OCI-LY1 (cell line): Measurements from ENCODE around the gene MLXIPL.

ENCODE experiments used
- H2AFZ ChIP-seq: fragments of 200-600 bp; sonication (generic), shearing (Covaris generic); 2 replicates; pipeline ENCODE4 v1.6.0; 2014; ENCODE audit warnings: antibody characterized with exemption, mild to moderate bottlenecking, low read length
- H3F3A ChIP-seq: fragments of 200-600 bp; sonication (generic), shearing (Covaris generic); 2 replicates; pipeline ENCODE4 v1.6.0; 2014; ENCODE audit warnings: mild to moderate bottlenecking, antibody characterized with exemption, low read length, moderate library complexity; ENCODE audit not compliant: insufficient read depth
- H3K27ac ChIP-seq: fragments of 200-600 bp; sonication (generic); 2 replicates; pipeline ENCODE4 v1.5.1; 2014; ENCODE audit warnings: low read length, mixed run types, mild to moderate bottlenecking, low read depth; ENCODE audit not compliant: poor library complexity, severe bottlenecking
- H3K27me3 ChIP-seq: fragments of 200-600 bp; sonication (generic); 2 replicates; pipeline ENCODE4 v1.6.0; 2014; ENCODE audit warnings: antibody characterized with exemption, mild to moderate bottlenecking, low read length, moderate library complexity; ENCODE audit not compliant: insufficient read depth
- H3K36me3 ChIP-seq: fragments of 200-600 bp; sonication (generic); 2 replicates; pipeline ENCODE4 v1.6.1; 2014; ENCODE audit warnings: mild to moderate bottlenecking, antibody characterized with exemption, low read length, moderate library complexity, mixed read lengths; ENCODE audit not compliant: insufficient read depth
- H3K4me1 ChIP-seq: fragments of 200-600 bp; sonication (generic); 2 replicates; pipeline ENCODE4 v1.5.1; 2014; ENCODE audit warnings: mild to moderate bottlenecking, low read length, moderate library complexity; ENCODE audit not compliant: insufficient read depth, severe bottlenecking
- H3K4me2 ChIP-seq: fragments of 200-600 bp; sonication (generic), shearing (Covaris generic); 2 replicates; pipeline ENCODE4 v1.6.1; 2014; ENCODE audit warnings: low read length
- H3K4me3 ChIP-seq: fragments of 200-600 bp; sonication (generic); 2 replicates; pipeline ENCODE4 v1.5.1; 2014; ENCODE audit warnings: low read length, low read depth, mild to moderate bottlenecking, mixed read lengths; ENCODE audit not compliant: poor library complexity, severe bottlenecking
- H3K79me2 ChIP-seq: fragments of 200-600 bp; shearing (Covaris generic); 2 replicates; pipeline ENCODE4 v1.6.1; 2016; ENCODE audit warnings: mixed run types, low read length, mixed read lengths; ENCODE audit not compliant: insufficient read depth
- H3K9ac ChIP-seq: fragments of 200-600 bp; sonication (generic), shearing (Covaris generic); 2 replicates; pipeline ENCODE4 v1.6.1; 2014; ENCODE audit warnings: mild to moderate bottlenecking, low read length, mixed read lengths
- H3K9me2 ChIP-seq: fragments of 200-600 bp; sonication (generic), shearing (Covaris generic); 2 replicates; pipeline ENCODE4 v1.6.1; 2014; ENCODE audit warnings: low read depth, mild to moderate bottlenecking, low read length, mixed read lengths
- H3K9me3 ChIP-seq: fragments of 200-600 bp; shearing (Covaris generic); 2 replicates; pipeline ENCODE4 v1.6.1; 2014; ENCODE audit warnings: low read length, mixed read lengths
- H4K20me1 ChIP-seq: fragments of 200-600 bp; sonication (generic), shearing (Covaris generic); 2 replicates; pipeline ENCODE4 v1.6.0; 2016; ENCODE audit warnings: mild to moderate bottlenecking, low read length; ENCODE audit not compliant: insufficient read depth
- CTCF ChIP-seq: fragments of 200-600 bp; sonication (generic), shearing (Covaris generic); IDR thresholded peaks from 2 replicates; pipeline ENCODE4 v1.5.1; 2017; ENCODE audit warnings: mild to moderate bottlenecking, antibody characterized with exemption, low read length, moderate library complexity, mixed read lengths
- EZH2 ChIP-seq: fragments of 200-600 bp; sonication (generic), shearing (Covaris generic); IDR thresholded peaks from 2 replicates; pipeline ENCODE4 v1.8.0; 2017; ENCODE audit warnings: borderline replicate concordance, mixed run types, mild to moderate bottlenecking, antibody characterized with exemption, low read length, moderate library complexity, mixed read lengths

Gene MLXIPL

GRCh38 chr7:73628504-73628903, 4.2 kb upstream of the MLXIPL start:
- Histone ChIP-seq H3K27ac (no peak overlapping the region), H3K9ac (no peak overlapping the region), H2AFZ (no peak overlapping the region), H3K4me1 (no peaks in the 10 kb centered on the region), H3K9me2 (no peaks in the 10 kb centered on the region), H3K9me3 (no peaks in the 10 kb centered on the region), H3K36me3 (no peaks in the 10 kb centered on the region), H3K4me3 (no peak overlapping the region), H3K79me2 (no peaks in the 10 kb centered on the region), H3K4me2 (no peak overlapping the region), H4K20me1 (no peaks in the 10 kb centered on the region), H3K27me3 (peaks cover 7% of the 10 kb centered on the region; the same call in 1 of the 2 replicates), H3F3A (no peaks in the 10 kb centered on the region)
- TF ChIP-seq EZH2 (no peak), CTCF (no peak)

DNA sequence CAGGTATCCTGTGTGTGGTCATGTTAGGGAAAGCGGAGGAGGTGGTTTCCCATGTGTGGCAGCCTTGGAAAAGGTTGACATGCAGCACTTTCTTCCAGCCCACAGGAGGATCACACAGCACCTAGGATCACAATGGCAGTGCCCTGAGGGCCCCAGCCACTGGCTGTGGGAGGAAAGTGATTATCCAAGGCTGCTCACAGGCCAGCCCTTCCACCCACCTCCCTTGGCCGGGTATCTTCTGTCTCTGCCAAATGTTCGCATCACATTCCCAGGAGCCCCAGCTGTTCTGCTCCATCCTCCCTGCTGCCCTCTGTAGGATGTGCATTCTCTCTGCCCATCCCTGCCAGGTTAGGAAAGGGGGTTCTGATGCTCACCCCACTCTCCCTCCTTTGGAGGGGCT, 2.5 kb upstream of the MLXIPL start:
- no peak overlapping the region for H3K27ac ChIP-seq
- no peaks in the 10 kb centered on the region for H3K9me2 ChIP-seq
- no peak overlapping the region for H3K4me3 ChIP-seq
- H3K9ac ChIP-seq: no peak overlapping the region
- H3K4me2 ChIP-seq: no peak overlapping the region
- no peak for TF ChIP-seq CTCF
- no peak for TF ChIP-seq EZH2
- H3K36me3 ChIP-seq: no peaks in the 10 kb centered on the region
- no peaks in the 10 kb centered on the region for H3K4me1 ChIP-seq
- H3F3A ChIP-seq: no peaks in the 10 kb centered on the region
- no peaks in the 10 kb centered on the region for H3K9me3 ChIP-seq
- H3K27me3 ChIP-seq: peaks cover 7% of the 10 kb centered on the region; the same call in 1 of the 2 replicates
- no peaks in the 10 kb centered on the region for H4K20me1 ChIP-seq
- no peak overlapping the region for H2AFZ ChIP-seq
- H3K79me2 ChIP-seq: no peaks in the 10 kb centered on the region

DNA sequence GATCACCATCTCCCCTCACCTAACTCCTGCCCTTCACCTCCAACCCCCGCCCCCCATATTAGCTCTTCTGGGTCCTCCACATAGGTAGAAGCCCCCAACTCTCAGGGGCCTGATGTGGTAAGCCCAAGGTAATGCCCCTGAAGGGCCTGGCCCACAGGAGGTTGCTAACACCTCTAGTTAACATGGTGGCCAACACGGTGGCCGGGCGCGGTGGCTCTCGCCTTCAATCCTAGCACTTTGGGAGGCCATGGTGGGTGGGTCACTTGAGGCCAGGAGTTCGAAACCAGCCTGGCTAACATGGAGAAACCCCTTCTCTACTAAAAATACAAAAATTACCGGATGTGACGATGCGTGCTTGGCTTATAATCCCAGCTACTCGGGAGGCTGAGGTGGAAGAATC, 954 bp upstream of the MLXIPL start:
- Histone ChIP-seq H3F3A (no peaks in the 10 kb centered on the region), H4K20me1 (no peaks in the 10 kb centered on the region), H3K9me2 (no peaks in the 10 kb centered on the region), H3K4me2 (no peak overlapping the region), H3K4me1 (no peaks in the 10 kb centered on the region), H3K27ac (no peak overlapping the region), H3K36me3 (no peaks in the 10 kb centered on the region), H3K27me3 (peaks cover 7% of the 10 kb centered on the region; the same call in 1 of the 2 replicates), H2AFZ (no peak overlapping the region), H3K4me3 (no peak overlapping the region), H3K9me3 (no peaks in the 10 kb centered on the region), H3K79me2 (no peaks in the 10 kb centered on the region), H3K9ac (no peak overlapping the region)
- TF ChIP-seq CTCF (no peak), EZH2 (no peak)
